ENCODE data around the gene GAS7. TPM values are rescaled to one million over a fixed set of nuclear protein-coding genes. Genes with fewer than 3 reads are reported as not detected.

Gene GAS7
- total RNA-seq, 1 experiment from 2014 or later: 6.0 TPM

DNA sequence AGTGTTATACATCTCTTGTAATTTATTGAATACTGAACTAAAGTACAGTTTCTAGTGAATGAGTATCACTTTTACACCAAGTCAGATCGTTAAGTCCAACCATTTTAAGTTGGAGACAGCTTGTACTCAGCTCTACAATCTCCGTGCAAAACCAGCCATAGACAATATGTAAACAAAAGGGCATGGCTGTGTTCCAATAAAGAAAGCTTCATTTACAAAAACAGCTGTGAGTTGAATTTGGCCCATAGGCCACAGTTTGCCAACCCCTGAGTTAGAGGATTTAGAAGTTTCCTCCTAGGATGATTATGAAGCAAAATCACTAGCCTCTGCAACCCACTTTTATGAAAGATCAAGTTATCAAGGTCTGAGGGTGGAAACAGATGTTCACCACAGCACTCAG is 187.7 kb downstream of the GAS7 start:
- Histone ChIP-seq H2BK120ac (ENCODE audit: low read depth, low read length, poor library complexity, severe bottlenecking) (no peak overlapping the region), H3K79me2 (ENCODE audit: insufficient read depth, low read length) (no peaks in the 10 kb centered on the region), H3K27me3 (ENCODE audit: insufficient read depth, low read length) (no peaks in the 10 kb centered on the region), H3K23me2 (ENCODE audit: insufficient read length, low read depth, low read length, poor library complexity, severe bottlenecking) (no peaks in the 10 kb centered on the region), H3T11ph (ENCODE audit: low read length) (no peak overlapping the region), H3K18ac (ENCODE audit: insufficient read length, low read depth, low read length) (no peak overlapping the region), H3K27ac (ENCODE audit: insufficient read length, low read depth, low read length) (no peak overlapping the region), H2BK15ac (ENCODE audit: low read depth, low read length) (no peak overlapping the region), H3K9ac (ENCODE audit: extremely low read depth, insufficient read length, low read length) (no peak overlapping the region), H4K20me1 (ENCODE audit: control insufficient read depth, insufficient read depth, insufficient read length) (no peaks in the 10 kb centered on the region), H4K8ac (replicated peaks; ENCODE audit: insufficient read length, low read depth, low read length) (no peak overlapping the region), H3K79me1 (ENCODE audit: insufficient read depth, low read depth, low read length, poor library complexity, severe bottlenecking) (no peaks in the 10 kb centered on the region), H3K56ac (ENCODE audit: insufficient read length, low read depth, low read length) (no peak overlapping the region), H3K4me2 (ENCODE audit: insufficient read depth, insufficient read length, low read length) (no peak overlapping the region), H3K9me3 (ENCODE audit: control insufficient read depth, low read depth, low read length) (no peaks in the 10 kb centered on the region), H2AFZ (ENCODE audit: low read length) (no peak overlapping the region), H2BK20ac (ENCODE audit: low read depth, low read length, poor library complexity, severe bottlenecking) (no peak overlapping the region), H4K5ac (ENCODE audit: insufficient read length, low read depth, low read length) (no peak overlapping the region), H2BK12ac (ENCODE audit: insufficient read length, low read depth, low read length) (no peak overlapping the region), H2BK5ac (ENCODE audit: insufficient read length, low read length) (no peak overlapping the region), H4K91ac (ENCODE audit: insufficient read length, low read depth, low read length) (no peak overlapping the region), H3K23ac (ENCODE audit: insufficient read length, low read depth, low read length) (no peak overlapping the region), H3K4ac (ENCODE audit: low read depth, low read length) (no peak overlapping the region), H3K14ac (ENCODE audit: insufficient read depth, low read length) (no peak overlapping the region), H2AK5ac (ENCODE audit: insufficient read length, low read length) (no peak overlapping the region), H3K4me1 (ENCODE audit: insufficient read depth, low read length) (no peaks in the 10 kb centered on the region)
- Mint-ChIP-seq H3K36me3 (ENCODE audit: insufficient read depth in 1 of 3, low read depth in 3 of 3) (no peaks in the 10 kb centered on the region), H3K9me3 (no peaks in the 10 kb centered on the region), H3K27ac (no peak overlapping the region), H3K4me1 (peaks cover 21% of the 10 kb centered on the region in 2 experiments), H3K4me3 (no peak overlapping the region), H3K27me3 (ENCODE audit: low read depth) (no peaks in the 10 kb centered on the region)
- TF ChIP-seq, protein P1, sequence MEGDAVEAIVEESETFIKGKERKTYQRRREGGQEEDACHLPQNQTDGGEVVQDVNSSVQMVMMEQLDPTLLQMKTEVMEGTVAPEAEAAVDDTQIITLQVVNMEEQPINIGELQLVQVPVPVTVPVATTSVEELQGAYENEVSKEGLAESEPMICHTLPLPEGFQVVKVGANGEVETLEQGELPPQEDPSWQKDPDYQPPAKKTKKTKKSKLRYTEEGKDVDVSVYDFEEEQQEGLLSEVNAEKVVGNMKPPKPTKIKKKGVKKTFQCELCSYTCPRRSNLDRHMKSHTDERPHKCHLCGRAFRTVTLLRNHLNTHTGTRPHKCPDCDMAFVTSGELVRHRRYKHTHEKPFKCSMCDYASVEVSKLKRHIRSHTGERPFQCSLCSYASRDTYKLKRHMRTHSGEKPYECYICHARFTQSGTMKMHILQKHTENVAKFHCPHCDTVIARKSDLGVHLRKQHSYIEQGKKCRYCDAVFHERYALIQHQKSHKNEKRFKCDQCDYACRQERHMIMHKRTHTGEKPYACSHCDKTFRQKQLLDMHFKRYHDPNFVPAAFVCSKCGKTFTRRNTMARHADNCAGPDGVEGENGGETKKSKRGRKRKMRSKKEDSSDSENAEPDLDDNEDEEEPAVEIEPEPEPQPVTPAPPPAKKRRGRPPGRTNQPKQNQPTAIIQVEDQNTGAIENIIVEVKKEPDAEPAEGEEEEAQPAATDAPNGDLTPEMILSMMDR (conservative IDR thresholded peaks at IDR 0.05): no peak
- no CpG with 5 or more reads among the region's 2 CpGs for WGBS (ENCODE audit: extremely low coverage, insufficient read length, low lambda C conversion rate)
- no peak for DNase-seq
